Transverse colon (tissue), 4 donors: ENCODE results near the gene UBAC2.

Source experiments
- CTCF ChIP-seq, 5 experiments: fragments of 200-600 bp in 3 of 5; fragments of 450-650 bp in 2 of 5; sonication (generic) in 3 of 5; IDR thresholded peaks; 1 replicate in 2 of 5; 2 replicates in 3 of 5; pipeline ENCODE4 v1.5.1; 2016 to 2017; ENCODE audit warnings: antibody characterized with exemption in 5 of 5, inconsistent platforms in 3 of 5, mild to moderate bottlenecking in 2 of 5, moderate library complexity in 1 of 5
- EP300 ChIP-seq: sonication (generic); formaldehyde crosslinking; IDR thresholded peaks from one replicate; pipeline ENCODE4 v1.6.1; 2017; ENCODE audit warnings: antibody characterized with exemption, low read depth
- POLR2A ChIP-seq: fragments of 450-650 bp; IDR thresholded peaks from one replicate; pipeline ENCODE4 v1.6.1; 2016; ENCODE audit warnings: antibody characterized with exemption, mild to moderate bottlenecking, moderate library complexity
- POLR2AphosphoS5 ChIP-seq, 3 donors: sonication (generic); formaldehyde crosslinking; IDR thresholded peaks; one replicate each; pipeline ENCODE4 v1.6.1; 2016; ENCODE audit warnings: antibody characterized with exemption in 3 of 3

DNA sequence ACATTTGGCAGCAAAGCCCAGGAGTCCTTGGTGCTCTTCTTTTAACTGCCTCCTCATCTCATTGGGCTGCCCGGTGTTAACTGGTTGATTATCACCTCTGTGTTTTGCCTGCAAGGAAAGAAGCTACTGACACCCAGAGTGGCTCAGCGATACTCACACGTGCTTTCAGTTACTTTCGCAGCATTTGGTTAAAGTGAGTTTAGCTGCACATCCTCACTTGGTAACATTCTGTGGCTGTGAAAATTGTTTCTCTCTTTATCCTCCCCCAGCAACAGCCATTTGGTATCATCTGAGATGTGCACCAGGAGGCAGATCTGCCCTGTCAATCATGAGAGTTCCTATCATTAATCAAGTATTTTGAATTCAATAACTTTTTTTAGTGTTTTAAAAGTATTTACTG lies 151.1 kb downstream of the UBAC2 start:
- TF ChIP-seq CTCF (IDR thresholded peaks at IDR 0.05) (no peak), EP300 (no peak), POLR2AphosphoS5 (IDR thresholded peaks at IDR 0.05) (no peak), POLR2A (no peak)
